OCI-LY3 (cell line): ENCODE measurements around the gene ACYP2.

Source experiments
- EZH2phosphoT487 ChIP-seq: fragments of 200-600 bp; shearing (Covaris generic); IDR thresholded peaks from 2 replicates; pipeline ENCODE4 v1.6.1; 2018; ENCODE audit warnings: antibody characterized with exemption, mixed run types, low read depth
- TF ChIP-seq, protein P1 (sequence below): fragments of 200-600, 300-600 bp; sonication (generic); IDR thresholded peaks from 2 replicates; pipeline ENCODE4 v1.5.1; 2014; ENCODE audit warnings: antibody characterized with exemption, low read length, low read depth

GRCh38 chr2:54067851-54068375, 47.5 kb upstream of the ACYP2 start:
- TF ChIP-seq EZH2phosphoT487: no peak
- TF ChIP-seq, protein P1, sequence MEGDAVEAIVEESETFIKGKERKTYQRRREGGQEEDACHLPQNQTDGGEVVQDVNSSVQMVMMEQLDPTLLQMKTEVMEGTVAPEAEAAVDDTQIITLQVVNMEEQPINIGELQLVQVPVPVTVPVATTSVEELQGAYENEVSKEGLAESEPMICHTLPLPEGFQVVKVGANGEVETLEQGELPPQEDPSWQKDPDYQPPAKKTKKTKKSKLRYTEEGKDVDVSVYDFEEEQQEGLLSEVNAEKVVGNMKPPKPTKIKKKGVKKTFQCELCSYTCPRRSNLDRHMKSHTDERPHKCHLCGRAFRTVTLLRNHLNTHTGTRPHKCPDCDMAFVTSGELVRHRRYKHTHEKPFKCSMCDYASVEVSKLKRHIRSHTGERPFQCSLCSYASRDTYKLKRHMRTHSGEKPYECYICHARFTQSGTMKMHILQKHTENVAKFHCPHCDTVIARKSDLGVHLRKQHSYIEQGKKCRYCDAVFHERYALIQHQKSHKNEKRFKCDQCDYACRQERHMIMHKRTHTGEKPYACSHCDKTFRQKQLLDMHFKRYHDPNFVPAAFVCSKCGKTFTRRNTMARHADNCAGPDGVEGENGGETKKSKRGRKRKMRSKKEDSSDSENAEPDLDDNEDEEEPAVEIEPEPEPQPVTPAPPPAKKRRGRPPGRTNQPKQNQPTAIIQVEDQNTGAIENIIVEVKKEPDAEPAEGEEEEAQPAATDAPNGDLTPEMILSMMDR: no peak
